ENCODE data around the gene ZBTB20. TPM values are rescaled to one million over a fixed set of nuclear protein-coding genes. Genes with fewer than 3 reads are reported as not detected.

Gene ZBTB20
- total and polyA plus RNA-seq, 2 donors from 2014 or later, result 0.99 to 142 TPM

DNA sequence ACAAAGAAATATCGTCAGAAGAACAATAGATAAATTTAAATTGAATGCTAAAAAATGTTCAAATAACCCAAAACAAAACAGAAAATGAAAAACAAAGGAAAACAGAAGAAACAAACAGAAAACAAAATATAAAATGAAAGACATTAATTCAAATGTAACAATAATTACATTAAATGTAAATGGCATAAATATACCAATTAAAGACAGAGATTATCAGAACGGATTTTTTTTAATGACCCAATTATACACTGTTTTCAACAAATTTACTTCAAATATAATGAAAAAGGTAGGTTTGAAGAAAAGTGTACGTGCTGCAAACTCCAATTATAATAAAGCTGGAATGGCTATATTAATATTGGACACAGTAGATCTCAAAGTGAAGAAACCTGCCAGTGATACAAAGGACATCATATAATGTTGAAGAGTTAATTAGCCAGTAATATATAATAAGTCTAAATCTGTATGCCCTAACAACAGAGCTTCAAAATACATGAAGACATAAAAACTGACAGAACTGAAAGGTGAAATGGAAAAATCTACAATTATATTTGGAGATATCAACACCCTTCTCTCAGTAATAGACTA, 193.8 kb downstream of the ZBTB20 start:
- H3K4me3 ChIP-seq (ENCODE audit: low read length in 3 of 3), result no peak overlapping the region
- no peak overlapping the region for H3K27ac ChIP-seq (ENCODE audit: low read depth in 2 of 2, low read length in 2 of 2)
- H3K36me3 ChIP-seq (ENCODE audit: control insufficient read depth in 2 of 3, insufficient read depth in 3 of 3, low read length in 3 of 3), result no peaks in the 10 kb centered on the region
- FAIRE-seq, result no peak
- TF ChIP-seq, protein P1, sequence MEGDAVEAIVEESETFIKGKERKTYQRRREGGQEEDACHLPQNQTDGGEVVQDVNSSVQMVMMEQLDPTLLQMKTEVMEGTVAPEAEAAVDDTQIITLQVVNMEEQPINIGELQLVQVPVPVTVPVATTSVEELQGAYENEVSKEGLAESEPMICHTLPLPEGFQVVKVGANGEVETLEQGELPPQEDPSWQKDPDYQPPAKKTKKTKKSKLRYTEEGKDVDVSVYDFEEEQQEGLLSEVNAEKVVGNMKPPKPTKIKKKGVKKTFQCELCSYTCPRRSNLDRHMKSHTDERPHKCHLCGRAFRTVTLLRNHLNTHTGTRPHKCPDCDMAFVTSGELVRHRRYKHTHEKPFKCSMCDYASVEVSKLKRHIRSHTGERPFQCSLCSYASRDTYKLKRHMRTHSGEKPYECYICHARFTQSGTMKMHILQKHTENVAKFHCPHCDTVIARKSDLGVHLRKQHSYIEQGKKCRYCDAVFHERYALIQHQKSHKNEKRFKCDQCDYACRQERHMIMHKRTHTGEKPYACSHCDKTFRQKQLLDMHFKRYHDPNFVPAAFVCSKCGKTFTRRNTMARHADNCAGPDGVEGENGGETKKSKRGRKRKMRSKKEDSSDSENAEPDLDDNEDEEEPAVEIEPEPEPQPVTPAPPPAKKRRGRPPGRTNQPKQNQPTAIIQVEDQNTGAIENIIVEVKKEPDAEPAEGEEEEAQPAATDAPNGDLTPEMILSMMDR (IDR thresholded peaks at IDR 0.05; ENCODE audit: borderline replicate concordance, extremely low read depth, insufficient read depth), result no peak
- no peak overlapping the region for H3K9ac ChIP-seq (ENCODE audit: low read length in 3 of 3)
- H3K27me3 ChIP-seq (ENCODE audit: control insufficient read depth, insufficient read depth, low read length), result no peaks in the 10 kb centered on the region
- no peaks in the 10 kb centered on the region for H3K4me1 ChIP-seq (ENCODE audit: control insufficient read depth in 2 of 3, insufficient read depth in 2 of 3, low read depth in 1 of 3, low read length in 3 of 3)
- intact Hi-C loops (cut with DNase I), result no loop called here
- peaks cover 0 to 23% (median 0%) of the 10 kb centered on the region in 3 donors for H3K9me3 ChIP-seq (ENCODE audit: control insufficient read depth in 2 of 3, insufficient read depth in 1 of 3, low read length in 3 of 3)
- DNase-seq, result no peak

GRCh38 chr3:114942773-114943172, 204.3 kb downstream of the ZBTB20 start:
- intact Hi-C loops (cut with DNase I), result no loop called here
- FAIRE-seq, result no peak

GRCh38 chr3:114941626-114942309, 205.3 kb downstream of the ZBTB20 start:
- Histone ChIP-seq H3K9me3 (ENCODE audit: control insufficient read depth in 2 of 3, insufficient read depth in 1 of 3, low read length in 3 of 3) (peaks cover 0 to 4% (median 0%) of the 10 kb centered on the region in 3 donors), H3K27ac (ENCODE audit: low read depth in 2 of 2, low read length in 2 of 2) (no peak overlapping the region), H3K27me3 (ENCODE audit: control insufficient read depth, insufficient read depth, low read length) (no peaks in the 10 kb centered on the region), H3K9ac (ENCODE audit: low read length in 3 of 3) (no peak overlapping the region), H3K4me3 (ENCODE audit: low read length in 3 of 3) (no peak overlapping the region), H3K4me1 (ENCODE audit: control insufficient read depth in 2 of 3, insufficient read depth in 2 of 3, low read depth in 1 of 3, low read length in 3 of 3) (no peaks in the 10 kb centered on the region), H3K36me3 (ENCODE audit: control insufficient read depth in 2 of 3, insufficient read depth in 3 of 3, low read length in 3 of 3) (no peaks in the 10 kb centered on the region)
- DNase-seq (no peak), FAIRE-seq (no peak)
- intact Hi-C loops (cut with DNase I), result no loop called here
- TF ChIP-seq, protein P1 (IDR thresholded peaks at IDR 0.05; ENCODE audit: borderline replicate concordance, extremely low read depth, insufficient read depth), result no peak

More at GRCh38 chr3:114942773-114943172, 204.3 kb downstream of the ZBTB20 start:
- DNase-seq, result no peak
- H3K4me3 ChIP-seq (ENCODE audit: low read length in 3 of 3), result no peak overlapping the region
- H3K9me3 ChIP-seq (ENCODE audit: control insufficient read depth in 2 of 3, insufficient read depth in 1 of 3, low read length in 3 of 3), result peaks cover 0 to 7% (median 0%) of the 10 kb centered on the region in 3 donors
- TF ChIP-seq, protein P1 (IDR thresholded peaks at IDR 0.05; ENCODE audit: borderline replicate concordance, extremely low read depth, insufficient read depth), result no peak
- H3K9ac ChIP-seq (ENCODE audit: low read length in 3 of 3), result no peak overlapping the region
- no peak overlapping the region for H3K27ac ChIP-seq (ENCODE audit: low read depth in 2 of 2, low read length in 2 of 2)
- no peaks in the 10 kb centered on the region for H3K4me1 ChIP-seq (ENCODE audit: control insufficient read depth in 2 of 3, insufficient read depth in 2 of 3, low read depth in 1 of 3, low read length in 3 of 3)
- H3K36me3 ChIP-seq (ENCODE audit: control insufficient read depth in 2 of 3, insufficient read depth in 3 of 3, low read length in 3 of 3), result no peaks in the 10 kb centered on the region
- H3K27me3 ChIP-seq (ENCODE audit: control insufficient read depth, insufficient read depth, low read length), result no peaks in the 10 kb centered on the region

Measured in kidney (tissue), 14 donors.